GM23338 (cell line): ENCODE data around the gene PADI1. TPM values are rescaled to one million over a fixed set of nuclear protein-coding genes. Genes with fewer than 3 reads are reported as not detected.

Experiments
- ATAC-seq: fragments of 200-7000 bp; cut with Tn5 transposase; 3 replicates; pipeline ENCODE4 v1.9.1; 2020
- DNase-seq: peaks from one replicate; pipeline ENCODE4 v3.0.0-alpha.2; 2015; ENCODE audit warnings: low spot score
- H2AFZ ChIP-seq: fragments of 200-600 bp; sonication (generic); 2 replicates; pipeline ENCODE4 v1.8.0; 2016; ENCODE audit warnings: antibody characterized with exemption, mild to moderate bottlenecking, moderate library complexity
- H3F3A ChIP-seq: fragments of 200-600 bp; sonication (generic); replicated peaks from 2 replicates; pipeline ENCODE4 v1.8.0; 2017; ENCODE audit warnings: antibody characterized with exemption, mixed run types, low read depth
- H3K27ac ChIP-seq: fragments of 200-600 bp; sonication (generic); 2 replicates; pipeline ENCODE4 v1.6.1; 2016; ENCODE audit warnings: low read depth
- H3K27me3 ChIP-seq: fragments of 200-600 bp; sonication (generic); 2 replicates; pipeline ENCODE4 v1.8.0; 2016; ENCODE audit warnings: mild to moderate bottlenecking, mixed run types, moderate library complexity; ENCODE audit not compliant: insufficient read depth
- H3K36me3 ChIP-seq: fragments of 200-600 bp; sonication (generic); 2 replicates; pipeline ENCODE4 v1.8.0; 2016; ENCODE audit warnings: mild to moderate bottlenecking; ENCODE audit not compliant: insufficient read depth
- H3K4me1 ChIP-seq: fragments of 200-600 bp; sonication (generic); 2 replicates; pipeline ENCODE4 v1.8.0; 2016; ENCODE audit warnings: mild to moderate bottlenecking, moderate library complexity; ENCODE audit not compliant: insufficient read depth
- H3K4me2 ChIP-seq: fragments of 200-600 bp; sonication (generic); 2 replicates; pipeline ENCODE4 v1.7.1; 2017; ENCODE audit warnings: mixed run types
- H3K4me3 ChIP-seq: fragments of 200-600 bp; sonication (generic); 2 replicates; pipeline ENCODE4 v1.6.1; 2016; ENCODE audit warnings: mixed run types
- H3K79me2 ChIP-seq: fragments of 200-600 bp; sonication (generic); replicated peaks from 2 replicates; pipeline ENCODE4 v1.8.0; 2017; ENCODE audit warnings: mild to moderate bottlenecking; ENCODE audit not compliant: insufficient read depth
- H3K9me2 ChIP-seq: fragments of 200-600 bp; sonication (generic); 2 replicates; pipeline ENCODE4 v1.8.0; 2017; ENCODE audit not compliant: insufficient read depth
- H4K20me1 ChIP-seq: fragments of 200-600 bp; sonication (generic); replicated peaks from 2 replicates; pipeline ENCODE4 v1.8.0; 2017; ENCODE audit warnings: mild to moderate bottlenecking; ENCODE audit not compliant: insufficient read depth
- H3K27ac Mint-ChIP-seq: 2 replicates; pipeline ENCODE4 v1.8.0; 2020; ENCODE audit warnings: inconsistent platforms, mild to moderate bottlenecking, moderate library complexity, mixed read lengths
- H3K27me3 Mint-ChIP-seq: 3 replicates; pipeline ENCODE4 v1.8.0; 2022; ENCODE audit warnings: low read depth, mild to moderate bottlenecking, moderate library complexity, mixed read lengths, inconsistent platforms; ENCODE audit not compliant: insufficient read depth, poor library complexity
- H3K36me3 Mint-ChIP-seq: 3 replicates; pipeline ENCODE4 v1.8.0; 2021; ENCODE audit warnings: low read depth, mild to moderate bottlenecking, inconsistent platforms, moderate library complexity, mixed read lengths
- H3K4me1 Mint-ChIP-seq: 3 replicates; pipeline ENCODE4 v1.8.0; 2020; ENCODE audit warnings: mild to moderate bottlenecking, inconsistent platforms, mixed read lengths
- H3K4me3 Mint-ChIP-seq: 3 replicates; pipeline ENCODE4 v1.8.0; 2021; ENCODE audit warnings: moderate library complexity, mild to moderate bottlenecking, inconsistent platforms, mixed read lengths
- H3K9me3 Mint-ChIP-seq: 3 replicates; pipeline ENCODE4 v1.8.0; 2020; ENCODE audit warnings: moderate library complexity, mild to moderate bottlenecking, inconsistent platforms, mixed read lengths
- CREB1 ChIP-seq: fragments of 250-450 bp; sonication (Bioruptor Pico); IDR thresholded peaks from 2 replicates; pipeline ENCODE4 v1.5.0; 2020; ENCODE audit warnings: low read depth, mild to moderate bottlenecking, moderate library complexity
- ETS1 ChIP-seq: IDR thresholded peaks from 2 replicates; pipeline ENCODE4 v1.6.1; 2016; ENCODE audit warnings: antibody characterized with exemption
- EZH2 ChIP-seq: fragments of 200-600 bp; sonication (generic); IDR thresholded peaks from one replicate; pipeline ENCODE4 v1.8.0; 2017; ENCODE audit warnings: antibody characterized with exemption, mild to moderate bottlenecking, low read depth; ENCODE audit not compliant: unreplicated experiment
- EZH2phosphoT487 ChIP-seq: fragments of 200-600 bp; sonication (generic); IDR thresholded peaks from one replicate; pipeline ENCODE4 v1.8.1; 2018; ENCODE audit warnings: antibody characterized with exemption; ENCODE audit not compliant: unreplicated experiment
- JUNB ChIP-seq: IDR thresholded peaks from one replicate; pipeline ENCODE4 v1.6.1; 2016; ENCODE audit warnings: antibody characterized with exemption; ENCODE audit not compliant: unreplicated experiment
- NANOG ChIP-seq: IDR thresholded peaks from 2 replicates; pipeline ENCODE4 v1.6.1; 2016; ENCODE audit warnings: antibody characterized with exemption, borderline replicate concordance
- POLR2AphosphoS5 ChIP-seq: IDR thresholded peaks from 2 replicates; pipeline ENCODE4 v1.6.1; 2016; ENCODE audit warnings: antibody characterized with exemption, low read depth
- STAT1 ChIP-seq: IDR thresholded peaks from one replicate; pipeline ENCODE4 v1.6.1; 2016; ENCODE audit warnings: antibody characterized with exemption; ENCODE audit not compliant: unreplicated experiment
- ZNF114 ChIP-seq: fragments of 250-450 bp; sonication (Bioruptor Pico); IDR thresholded peaks from 2 replicates; pipeline ENCODE4 v1.5.0; 2020; ENCODE audit warnings: mild to moderate bottlenecking, moderate library complexity
- ZNF331 ChIP-seq: fragments of 250-450 bp; sonication (Bioruptor Pico); IDR thresholded peaks from 2 replicates; pipeline ENCODE4 v1.5.0; 2020; ENCODE audit warnings: low read depth, mild to moderate bottlenecking, moderate library complexity
- ZNF462 ChIP-seq: fragments of 250-450 bp; sonication (Bioruptor Pico); IDR thresholded peaks from 2 replicates; pipeline ENCODE4 v1.5.0; 2020; ENCODE audit warnings: mild to moderate bottlenecking, moderate library complexity
- polyA plus RNA-seq: library from polyadenylated mRNA; unstranded; fragments of >200 nt; fragmentation: Nextera tagmentation; extraction: Ambion mirVana; gene quantifications from 2 replicates; pipeline ENCODE4 v1.2.1, GENCODE V29; 2016
- total RNA-seq: library from RNA; depleted of rRNA; stranded (reverse); fragments of >200 nt; shearing (Covaris generic); gene quantifications from 2 replicates; pipeline ENCODE4 v1.2.3, GENCODE V29; 2014

The PADI1 gene
- total and polyA plus RNA-seq, 2 experiments from 2014 or later: 0.26 to 0.28 TPM

- Mint-ChIP-seq H3K4me1 (no peaks in the 10 kb centered on the region; the same call in 2 of the 3 replicates), H3K27me3 (peaks cover 11% of the 10 kb centered on the region), H3K9me3 (no peaks in the 10 kb centered on the region), H3K27ac (no peak overlapping the region), H3K36me3 (no peaks in the 10 kb centered on the region), H3K4me3 (no peak overlapping the region)
- no peak overlapping the region for H3K4me2 ChIP-seq
- no peak overlapping the region for H3K4me3 ChIP-seq
- no peaks in the 10 kb centered on the region for H3K79me2 ChIP-seq
- DNase-seq (no peak), ATAC-seq (no peak)
- H3K9me2 ChIP-seq: no peaks in the 10 kb centered on the region
- H3F3A ChIP-seq: no peaks in the 10 kb centered on the region
- H4K20me1 ChIP-seq: no peaks in the 10 kb centered on the region
- H3K27me3 ChIP-seq: no peaks in the 10 kb centered on the region
- TF ChIP-seq ZNF331: no peak
- TF ChIP-seq CREB1: no peak
- no peak overlapping the region for H2AFZ ChIP-seq
- H3K4me1 ChIP-seq: no peaks in the 10 kb centered on the region
- H3K36me3 ChIP-seq: no peaks in the 10 kb centered on the region
- H3K27ac ChIP-seq: no peak overlapping the region
Observed at GRCh38 chr1:17255336-17255735, 50.4 kb downstream of the PADI1 start.

GRCh38 chr1:17258116-17258757 is 53.3 kb downstream of the PADI1 start:
- ATAC-seq (no peak), DNase-seq (no peak)
- H3K27ac ChIP-seq: no peak overlapping the region
- Mint-ChIP-seq H3K9me3 (no peaks in the 10 kb centered on the region), H3K4me1 (no peaks in the 10 kb centered on the region), H3K27ac (no peak overlapping the region), H3K27me3 (peaks cover 11% of the 10 kb centered on the region), H3K4me3 (no peak overlapping the region), H3K36me3 (no peaks in the 10 kb centered on the region)
- H3K36me3 ChIP-seq: no peaks in the 10 kb centered on the region
- no peaks in the 10 kb centered on the region for H3K4me1 ChIP-seq
- no peaks in the 10 kb centered on the region for H3K9me2 ChIP-seq
- H4K20me1 ChIP-seq: no peaks in the 10 kb centered on the region
- H3K4me2 ChIP-seq: no peak overlapping the region
- TF ChIP-seq ZNF462 (CRISPR knock-in tag): no peak
- TF ChIP-seq ZNF331: no peak
- no peak for TF ChIP-seq EZH2
- no peak for TF ChIP-seq ETS1
- no peak for TF ChIP-seq POLR2AphosphoS5
- no peak for TF ChIP-seq JUNB
- TF ChIP-seq ZNF114 (CRISPR knock-in tag): no peak
- TF ChIP-seq NANOG: no peak
- no peak for TF ChIP-seq CREB1
- no peak for TF ChIP-seq EZH2phosphoT487
- TF ChIP-seq STAT1: no peak
- no peak overlapping the region for H3K4me3 ChIP-seq
- H3F3A ChIP-seq: no peaks in the 10 kb centered on the region
- no peaks in the 10 kb centered on the region for H3K79me2 ChIP-seq
- H2AFZ ChIP-seq: no peak overlapping the region
- H3K27me3 ChIP-seq: no peaks in the 10 kb centered on the region
